Kidney glomerular epithelial cell (primary cell): ENCODE results near the gene ITIH3.

ENCODE experiments used
- DNase-seq: peaks from one replicate; lab custom pipeline; 2025; lab: John Stamatoyannopoulos, UW

ITIH3 gene

GRCh38 chr3:52793702-52794611, 639 bp upstream of the ITIH3 start:
- DNase-seq = no peak

GRCh38 chr3:52795298-52795900, 803 bp downstream of the ITIH3 start:
- DNase-seq = no peak

DNA sequence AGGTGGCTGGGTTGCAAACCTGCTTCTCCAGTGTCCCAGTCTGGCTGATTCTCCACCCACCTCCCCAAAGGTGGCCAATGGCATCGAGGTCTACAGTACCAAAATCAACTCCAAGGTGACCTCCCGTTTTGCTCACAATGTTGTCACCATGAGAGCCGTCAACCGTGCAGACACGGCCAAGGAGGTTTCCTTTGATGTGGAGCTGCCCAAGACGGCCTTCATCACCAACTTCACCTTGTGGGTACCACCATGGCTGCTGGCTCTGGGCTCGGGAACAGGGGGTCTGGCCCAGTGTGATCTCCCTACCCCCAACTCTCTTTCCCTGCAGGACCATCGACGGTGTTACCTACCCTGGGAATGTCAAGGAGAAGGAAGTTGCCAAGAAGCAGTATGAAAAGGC, 1.8 kb downstream of the ITIH3 start:
- DNase-seq = no peak

DNA sequence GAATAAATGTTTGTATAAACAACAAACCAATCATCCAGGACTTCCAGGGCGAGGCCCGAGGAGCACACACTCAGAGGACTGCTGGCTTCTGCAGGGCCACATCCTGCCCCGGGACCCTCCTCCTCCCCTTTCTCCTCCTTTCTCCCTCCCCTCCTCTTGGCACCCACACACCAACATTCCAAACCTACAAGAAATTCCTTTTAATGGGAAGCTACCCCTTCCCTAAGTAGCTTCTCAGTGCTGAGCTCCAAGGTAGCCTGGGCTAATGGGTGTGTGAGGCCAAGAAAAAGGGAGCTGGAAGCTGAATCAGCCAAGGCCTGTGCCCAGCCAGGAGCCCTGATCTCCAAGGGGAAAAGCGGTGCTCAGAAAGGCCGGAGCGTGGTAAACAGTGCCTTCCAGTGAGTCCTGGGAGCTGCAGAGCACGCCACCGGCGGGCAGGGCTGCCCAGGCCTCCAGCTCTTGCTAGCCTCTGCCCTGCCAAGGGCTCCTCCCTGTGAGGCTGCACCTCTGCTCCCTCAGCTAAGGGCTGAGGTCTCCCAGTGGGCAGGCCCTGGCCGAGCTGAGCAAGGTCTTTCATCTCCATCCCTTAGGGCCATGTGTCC, 3.9 kb downstream of the ITIH3 start:
- DNase-seq = no peak

GRCh38 chr3:52798978-52799476, 4.4 kb downstream of the ITIH3 start:
- DNase-seq = no peak

GRCh38 chr3:52800079-52800478, 5.5 kb downstream of the ITIH3 start:
- DNase-seq = no peak

GRCh38 chr3:52801839-52802238, 7.2 kb downstream of the ITIH3 start:
- DNase-seq = no peak

GRCh38 chr3:52805270-52806039, 10.9 kb downstream of the ITIH3 start:
- no peak for DNase-seq

GRCh38 chr3:52809149-52809548, 14.6 kb downstream of the ITIH3 start:
- no peak for DNase-seq

- DNase-seq = no peak
These were observed 15.2 kb downstream of the ITIH3 start for GRCh38 chr3:52809662-52810377.

GRCh38 chr3:52810923-52811322, 16.3 kb downstream of the ITIH3 start:
- DNase-seq = no peak

- no peak for DNase-seq
These were observed 16.9 kb downstream of the ITIH3 start for GRCh38 chr3:52811452-52812011.

GRCh38 chr3:52813810-52814209, 19.2 kb downstream of the ITIH3 start:
- DNase-seq = no peak

- DNase-seq = no peak
These were observed 21.6 kb downstream of the ITIH3 start for GRCh38 chr3:52816199-52816598.

DNA sequence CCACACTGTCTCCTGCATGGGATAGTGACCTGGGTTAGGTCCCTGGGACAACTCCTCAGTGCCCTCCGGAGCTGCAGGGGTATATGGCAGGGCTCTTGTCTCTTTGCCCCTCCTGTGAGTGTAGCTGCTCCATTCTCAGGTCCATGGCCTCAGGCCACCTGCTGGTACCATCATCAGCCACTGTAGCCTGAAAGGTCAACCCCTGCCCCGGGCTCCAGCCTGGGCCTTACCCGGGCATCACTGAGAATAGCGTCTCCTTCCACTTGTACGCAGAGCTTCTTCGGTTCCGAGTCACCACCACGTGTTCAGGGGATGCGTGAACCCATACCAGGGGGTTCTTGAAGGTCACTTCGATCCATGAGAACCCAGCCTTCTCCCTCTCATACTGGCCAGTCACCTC, 22.1 kb downstream of the ITIH3 start:
- no peak for DNase-seq

DNA sequence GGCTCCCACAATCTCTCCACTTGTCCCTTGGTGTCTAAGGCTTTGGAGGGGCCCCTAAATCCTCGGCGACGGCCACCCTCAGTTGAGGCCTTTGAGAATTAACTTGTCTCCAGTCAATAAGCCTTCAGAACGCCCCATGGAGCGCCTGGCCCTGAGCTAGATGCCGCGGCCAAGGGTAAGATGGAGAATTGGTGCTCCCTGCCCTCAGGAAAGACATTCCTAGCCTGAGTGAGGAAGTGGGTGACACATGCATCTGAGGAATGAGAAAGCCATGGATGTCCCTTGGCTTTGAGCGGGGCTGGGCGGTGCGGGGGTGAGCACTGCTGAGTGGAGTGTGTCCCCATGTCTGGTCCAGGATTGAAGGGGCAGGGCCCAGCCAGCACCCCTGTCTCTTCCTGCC, 22.6 kb downstream of the ITIH3 start:
- no peak for DNase-seq

- no peak for DNase-seq
These were observed 23.3 kb downstream of the ITIH3 start for GRCh38 chr3:52817860-52818259.

GRCh38 chr3:52819936-52820335, 25.3 kb downstream of the ITIH3 start:
- DNase-seq = no peak

GRCh38 chr3:52820736-52821135, 26.1 kb downstream of the ITIH3 start:
- no peak for DNase-seq

- no peak for DNase-seq
These were observed 27.8 kb downstream of the ITIH3 start for GRCh38 chr3:52822363-52822762.

DNA sequence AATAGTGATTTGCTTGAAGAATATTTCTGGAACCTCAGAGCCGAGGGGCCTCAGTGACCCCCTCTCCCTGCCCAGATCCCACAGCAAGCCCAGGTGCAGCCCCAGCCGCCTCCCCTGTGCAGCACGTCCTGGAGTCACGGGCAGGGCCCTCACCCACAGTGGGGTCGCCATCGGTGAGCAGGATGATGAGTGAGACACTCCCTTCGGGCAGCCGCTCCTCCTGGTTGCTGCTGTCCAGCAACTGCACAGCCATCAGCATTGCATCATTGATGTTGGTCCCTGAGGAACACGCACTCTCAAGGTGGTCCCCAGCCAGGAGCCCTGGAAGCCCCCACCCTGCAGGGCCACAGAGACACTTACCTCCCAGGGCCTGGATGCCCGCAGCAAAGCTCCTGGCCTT, 29.4 kb downstream of the ITIH3 start:
- no peak for DNase-seq
